OCI-LY7 (cell line): Measurements from ENCODE around the gene AMIGO3.

Experiments
- EZH2phosphoT487 ChIP-seq: fragments of 200-600 bp; sonication (generic); IDR thresholded peaks from 2 replicates; pipeline ENCODE4 v1.6.1; 2018; ENCODE audit warnings: low read depth, borderline replicate concordance, mild to moderate bottlenecking, mixed run types, antibody characterized with exemption, low read length, moderate library complexity, mixed read lengths
- TF ChIP-seq, protein P1 (sequence below): fragments of 200-600 bp; sonication (generic); conservative IDR thresholded peaks from 2 replicates; pipeline ENCODE4 v1.5.1; 2014; ENCODE audit warnings: mild to moderate bottlenecking, antibody characterized with exemption, low read length, moderate library complexity, mixed read lengths

DNA sequence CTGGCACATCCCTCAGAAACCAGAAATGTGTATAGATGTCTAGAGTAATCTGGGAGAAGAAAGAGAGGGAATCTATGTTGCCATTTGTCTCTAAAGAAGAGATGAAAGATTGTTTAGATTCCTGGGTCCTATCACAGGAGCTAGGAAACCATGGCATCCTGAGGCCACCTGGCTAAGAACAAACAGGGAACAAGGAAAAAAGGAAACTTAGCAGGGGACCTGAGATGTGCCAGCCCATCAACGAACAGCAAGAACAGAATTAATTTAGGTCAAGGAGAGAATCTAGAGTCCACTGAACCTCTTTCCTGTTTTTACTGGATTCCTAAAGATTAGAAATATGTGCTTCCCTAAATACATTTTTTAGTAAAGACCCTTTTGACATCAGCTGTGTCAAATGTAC lies 36.6 kb upstream of the AMIGO3 start:
- TF ChIP-seq, protein P1, sequence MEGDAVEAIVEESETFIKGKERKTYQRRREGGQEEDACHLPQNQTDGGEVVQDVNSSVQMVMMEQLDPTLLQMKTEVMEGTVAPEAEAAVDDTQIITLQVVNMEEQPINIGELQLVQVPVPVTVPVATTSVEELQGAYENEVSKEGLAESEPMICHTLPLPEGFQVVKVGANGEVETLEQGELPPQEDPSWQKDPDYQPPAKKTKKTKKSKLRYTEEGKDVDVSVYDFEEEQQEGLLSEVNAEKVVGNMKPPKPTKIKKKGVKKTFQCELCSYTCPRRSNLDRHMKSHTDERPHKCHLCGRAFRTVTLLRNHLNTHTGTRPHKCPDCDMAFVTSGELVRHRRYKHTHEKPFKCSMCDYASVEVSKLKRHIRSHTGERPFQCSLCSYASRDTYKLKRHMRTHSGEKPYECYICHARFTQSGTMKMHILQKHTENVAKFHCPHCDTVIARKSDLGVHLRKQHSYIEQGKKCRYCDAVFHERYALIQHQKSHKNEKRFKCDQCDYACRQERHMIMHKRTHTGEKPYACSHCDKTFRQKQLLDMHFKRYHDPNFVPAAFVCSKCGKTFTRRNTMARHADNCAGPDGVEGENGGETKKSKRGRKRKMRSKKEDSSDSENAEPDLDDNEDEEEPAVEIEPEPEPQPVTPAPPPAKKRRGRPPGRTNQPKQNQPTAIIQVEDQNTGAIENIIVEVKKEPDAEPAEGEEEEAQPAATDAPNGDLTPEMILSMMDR: no peak
- TF ChIP-seq EZH2phosphoT487: no peak
